Stimulated activated CD4-positive, alpha-beta T cell treated with anti-CD3 and anti-CD28 coated beads, TNF-alpha, amount 100 ng/mL, for 4 hours (primary cell): ENCODE measurements around the gene COL13A1.

Experiments used
- DNase-seq, 3 experiments: peaks; one replicate each; pipeline ENCODE4 v3.0.0-alpha.2; 2020; ENCODE audit warnings: low read depth in 3 of 3

The COL13A1 gene

GRCh38 chr10:69963835-69964710 lies 162.4 kb downstream of the COL13A1 start:
- DNase-seq, result no peak

GRCh38 chr10:69965086-69965485 lies 163.4 kb downstream of the COL13A1 start:
- no peak for DNase-seq

- DNase-seq, result no peak
Measured at GRCh38 chr10:69965919-69966662, 164.4 kb downstream of the COL13A1 start.

- DNase-seq, result no peak
Measured at GRCh38 chr10:69968830-69969229, 167.1 kb downstream of the COL13A1 start.

GRCh38 chr10:69969977-69970376 lies 168.3 kb downstream of the COL13A1 start:
- no peak for DNase-seq

- no peak for DNase-seq
Measured at GRCh38 chr10:69972981-69973397, 171.3 kb downstream of the COL13A1 start.

- no peak for DNase-seq
Measured at GRCh38 chr10:69973678-69974077, 172.0 kb downstream of the COL13A1 start.

GRCh38 chr10:69974551-69975155 lies 172.9 kb downstream of the COL13A1 start:
- no peak for DNase-seq

GRCh38 chr10:69976795-69977546 lies 175.3 kb downstream of the COL13A1 start:
- no peak for DNase-seq

- DNase-seq, result no peak
Measured at GRCh38 chr10:69979174-69979573, 177.5 kb downstream of the COL13A1 start.

GRCh38 chr10:69980672-69981071 lies 179.0 kb downstream of the COL13A1 start:
- DNase-seq, result no peak

- DNase-seq, result no peak
Measured at GRCh38 chr10:69988094-69988493, 186.4 kb downstream of the COL13A1 start.

- DNase-seq, result no peak
Measured at GRCh38 chr10:69991151-69991550, 189.4 kb downstream of the COL13A1 start.

GRCh38 chr10:69994262-69994661 lies 192.6 kb downstream of the COL13A1 start:
- DNase-seq, result no peak

- DNase-seq, result no peak
Measured at GRCh38 chr10:69996611-69997010, 194.9 kb downstream of the COL13A1 start.

GRCh38 chr10:70000262-70000661 lies 198.6 kb downstream of the COL13A1 start:
- no peak for DNase-seq

GRCh38 chr10:70007116-70007820 lies 205.6 kb downstream of the COL13A1 start:
- DNase-seq, result no peak
